SU-DHL-6 (cell line): ENCODE results near the gene ARHGAP22.

Source experiments
- CTCF ChIP-seq: fragments of 200-600 bp; sonication (generic); IDR thresholded peaks from one replicate; pipeline ENCODE4 v1.5.1; 2017; ENCODE audit warnings: antibody characterized with exemption, mild to moderate bottlenecking, low read length, moderate library complexity; ENCODE audit not compliant: insufficient read depth, poor library complexity, severe bottlenecking
- EZH2phosphoT487 ChIP-seq: fragments of 200-600 bp; sonication (generic), shearing (Covaris generic); conservative IDR thresholded peaks from 2 replicates; pipeline ENCODE4 v1.6.1; 2018; ENCODE audit warnings: mild to moderate bottlenecking, antibody characterized with exemption, low read length, moderate library complexity, mixed read lengths

GRCh38 chr10:48651839-48652238, 47.0 kb upstream of the ARHGAP22 start:
- TF ChIP-seq CTCF (no peak), EZH2phosphoT487 (no peak)
